Stomach (tissue), 4 donors: ENCODE data around the gene STRN4.

ENCODE experiments used
- CTCF ChIP-seq, 7 experiments: fragments of 450-650 bp in 4 of 7; fragments of 200-600 bp in 3 of 7; sonication (generic) in 3 of 7; IDR thresholded peaks; one replicate each; pipeline ENCODE4 v1.5.1; 2016 to 2019; ENCODE audit warnings: antibody characterized with exemption in 7 of 7, control low read depth in 2 of 7, mild to moderate bottlenecking in 1 of 7
- EP300 ChIP-seq: sonication (generic); formaldehyde crosslinking; IDR thresholded peaks from one replicate; pipeline ENCODE4 v1.6.1; 2017; ENCODE audit warnings: antibody characterized with exemption
- POLR2A ChIP-seq, 4 donors: fragments of 450-650 bp; IDR thresholded peaks; one replicate each; pipeline ENCODE4 v1.6.1; 2016; ENCODE audit warnings: antibody characterized with exemption in 4 of 4, control low read depth in 2 of 4, mild to moderate bottlenecking in 1 of 4, moderate library complexity in 1 of 4
- POLR2AphosphoS5 ChIP-seq, 3 donors: sonication (generic); formaldehyde crosslinking; IDR thresholded peaks; one replicate each; pipeline ENCODE4 v1.6.1; 2016; ENCODE audit warnings: antibody characterized with exemption in 3 of 3

DNA sequence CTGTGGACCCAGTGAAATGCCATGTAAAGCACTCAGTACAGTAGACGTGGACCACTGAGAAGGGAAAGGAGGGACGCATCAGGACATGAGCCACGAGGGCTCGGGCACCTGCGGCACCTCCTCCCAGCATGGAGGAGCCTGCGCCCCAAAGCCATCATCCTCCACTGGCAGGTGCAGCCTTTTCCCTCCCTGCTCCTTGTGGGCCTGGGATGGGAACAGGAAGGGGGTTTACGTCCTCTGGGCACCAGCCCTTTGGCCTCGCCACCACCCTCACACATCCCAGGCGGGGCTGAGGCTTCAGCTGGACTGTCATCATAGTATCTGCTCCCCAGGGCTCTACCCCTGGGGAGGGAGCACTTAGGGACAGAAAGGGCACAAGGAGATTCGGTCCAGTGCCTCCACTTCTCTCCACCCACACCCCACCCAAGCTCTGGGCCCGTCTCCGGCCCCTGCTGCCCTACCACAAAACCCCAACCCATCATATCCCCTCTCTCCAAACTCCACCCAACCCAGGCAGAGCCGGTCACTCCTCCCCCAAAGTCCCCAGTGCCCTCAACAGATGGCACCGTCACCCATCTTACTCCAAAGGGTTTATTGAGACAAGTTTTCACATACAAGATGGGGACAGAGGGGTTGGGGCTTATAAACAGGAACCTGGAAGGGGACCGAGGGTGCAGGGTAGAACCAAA lies 27.2 kb downstream of the STRN4 start:
- TF ChIP-seq CTCF (IDR thresholded peaks at IDR 0.05) = no peak
- TF ChIP-seq POLR2A (IDR thresholded peaks at IDR 0.05) = no peak
- no peak for TF ChIP-seq POLR2AphosphoS5 (IDR thresholded peaks at IDR 0.05)
- no peak for TF ChIP-seq EP300
